Measurements from ENCODE around the gene XYLT1.

- TF ChIP-seq CTCF (IDR thresholded peaks at IDR 0.05), result no peak
- TF ChIP-seq POLR2A (IDR thresholded peaks at IDR 0.05), result no peak
Measured at GRCh38 chr16:17392857-17393692, 77.7 kb downstream of the XYLT1 start.
